K562 (cell line): ENCODE results near the gene CCDC3. TPM values are rescaled to one million over a fixed set of nuclear protein-coding genes. Genes with fewer than 3 reads are reported as not detected.

Experiments
- ATAC-seq: fragments of 200-7000 bp; cut with Tn5 transposase; 3 replicates; pipeline ENCODE4 v1.9.1; 2020; ENCODE audit warnings: moderate library complexity
- BruUV-seq: library from RNA; stranded (reverse); fragments of 400-500 nt; replicated peaks from 2 replicates; lab custom pipeline; 2021; lab: Mats Ljungman, UMichigan
- CTCF ChIA-PET: fragments of 300-600 bp; formaldehyde crosslinking; extraction: SDS; loops from one replicate; lab custom pipeline; 2021; ENCODE audit warnings: low intra/inter-chr PET ratio; lab: Yijun Ruan, JAX
- POLR2A ChIA-PET: fragments of 300-600, 350-650 bp; sonication (Branson Sonifier 250); formaldehyde crosslinking; extraction: SDS; loops from one replicate; lab custom pipeline; 2021; ENCODE audit warnings: antibody characterized with exemption, inconsistent platforms; lab: Yijun Ruan, JAX
- DNase-seq, 4 experiments: peaks; one replicate each; pipeline versions ENCODE4 v3.0.0 to v3.0.0-alpha.2; 2011 to 2018; ENCODE audit warnings: low spot score in 3 of 4, mixed read lengths in 3 of 4; ENCODE audit errors: extremely low read depth in 1 of 4
- FAIRE-seq: peaks from 2 replicates; lab custom pipeline; 2011; peaks lifted over from hg19 to GRCh38; lab: Jason Lieb, UNC
- H2AFZ ChIP-seq: 2 replicates; pipeline ENCODE4 v1.6.0; 2011; ENCODE audit warnings: low read depth, low read length, control low read depth, inconsistent platforms
- H3K27ac ChIP-seq: fragments of 200-600 bp; 3 replicates; pipeline ENCODE4 v1.8.0; 2011; ENCODE audit warnings: low read depth, mild to moderate bottlenecking, control low read depth, inconsistent platforms, low read length, moderate library complexity, mixed read lengths; ENCODE audit errors: extremely low read depth
- H3K27me3 ChIP-seq, 2 experiments: fragments of 300-600 bp in 1 of 2; 2 replicates in 1 of 2; 3 replicates in 1 of 2; pipeline versions ENCODE4 v1.6.0 to v1.8.0; 2011; ENCODE audit warnings: inconsistent platforms in 2 of 2, low read length in 2 of 2, mild to moderate bottlenecking in 1 of 2, mixed read lengths in 1 of 2, moderate library complexity in 1 of 2; ENCODE audit not compliant: control insufficient read depth in 2 of 2, insufficient read depth in 2 of 2
- H3K36me3 ChIP-seq: fragments of 300-600 bp; 3 replicates; pipeline ENCODE4 v1.8.0; 2011; ENCODE audit warnings: mild to moderate bottlenecking, low read length, inconsistent platforms; ENCODE audit not compliant: control insufficient read depth, insufficient read depth
- H3K4me1 ChIP-seq, 2 experiments: fragments of 200-600 bp in 1 of 2; replicated peaks in 1 of 2; 2 replicates in 1 of 2; 3 replicates in 1 of 2; pipeline versions ENCODE4 v1.5.1 to v1.8.0; 2011; ENCODE audit warnings: inconsistent platforms in 2 of 2, low read length in 2 of 2, mild to moderate bottlenecking in 1 of 2, mixed read lengths in 1 of 2, moderate library complexity in 1 of 2; ENCODE audit not compliant: control insufficient read depth in 2 of 2, insufficient read depth in 2 of 2
- H3K4me2 ChIP-seq: 2 replicates; pipeline ENCODE4 v1.6.1; 2011; ENCODE audit warnings: low read length, control low read depth, inconsistent platforms, mixed read lengths; ENCODE audit not compliant: insufficient read depth
- H3K4me3 ChIP-seq: fragments of 200-600 bp; sonication (generic), shearing (Covaris generic); 2 replicates; pipeline ENCODE4 v1.5.1; 2016; ENCODE audit warnings: control low read depth, inconsistent platforms
- H3K79me2 ChIP-seq: fragments of 200-600 bp; 3 replicates; pipeline ENCODE4 v1.8.0; 2011; ENCODE audit warnings: low read length, inconsistent platforms; ENCODE audit not compliant: control insufficient read depth, insufficient read depth
- H3K9ac ChIP-seq, 2 experiments: 2 replicates each; pipeline versions ENCODE4 v1.6.0 to v1.6.1; 2011; ENCODE audit warnings: low read depth in 2 of 2, low read length in 2 of 2, control low read depth in 1 of 2, inconsistent platforms in 1 of 2, mild to moderate bottlenecking in 1 of 2, mixed read lengths in 1 of 2; ENCODE audit not compliant: insufficient read depth in 1 of 2
- H3K9me1 ChIP-seq: one replicate; pipeline ENCODE4 v1.6.0; 2011; ENCODE audit warnings: inconsistent platforms, mild to moderate bottlenecking, low read length, moderate library complexity; ENCODE audit not compliant: control insufficient read depth, insufficient read depth
- H3K9me3 ChIP-seq: replicated peaks from 2 replicates; pipeline ENCODE4 v1.5.1; 2011; ENCODE audit warnings: low read depth, low read length, inconsistent platforms; ENCODE audit not compliant: control insufficient read depth, insufficient read depth
- H4K20me1 ChIP-seq: replicated peaks from 2 replicates; pipeline ENCODE4 v1.6.1; 2011; ENCODE audit warnings: low read length, inconsistent platforms, mixed read lengths; ENCODE audit not compliant: control insufficient read depth, insufficient read depth
- CBFA2T2 ChIP-seq: fragments of 450-650 bp; conservative IDR thresholded peaks from 2 replicates; pipeline ENCODE4 v1.6.1; 2017; ENCODE audit warnings: mild to moderate bottlenecking
- CEBPB ChIP-seq: fragments of 450-650 bp; IDR thresholded peaks from 2 replicates; pipeline ENCODE4 v1.6.1; 2016; ENCODE audit warnings: missing genetic modification characterization, missing compliant biosample characterization
- CHD2 ChIP-seq: IDR thresholded peaks from 2 replicates; pipeline ENCODE4 v1.6.1; 2011; ENCODE audit warnings: low read depth, low read length
- HMGXB4 ChIP-seq: sonication (generic); formaldehyde crosslinking; IDR thresholded peaks from 2 replicates; pipeline ENCODE4 v1.8.1; 2023; ENCODE audit warnings: mild to moderate bottlenecking, missing genetic modification reagents
- RAD51 ChIP-seq: fragments of 450-650 bp; IDR thresholded peaks from 2 replicates; pipeline ENCODE4 v1.7.1; 2016; ENCODE audit warnings: low read depth, mild to moderate bottlenecking, borderline replicate concordance
- SP2 ChIP-seq: IDR thresholded peaks from 2 replicates; pipeline ENCODE4 v1.6.1; 2011; ENCODE audit warnings: mild to moderate bottlenecking, low read depth, low read length, moderate library complexity; ENCODE audit not compliant: poor library complexity, severe bottlenecking; ENCODE audit errors: extremely low read depth
- TOE1 ChIP-seq, 2 experiments: fragments of 450-650 bp in 1 of 2; sonication (generic) in 1 of 2; formaldehyde crosslinking in 1 of 2; IDR thresholded peaks; 2 replicates each; pipeline versions ENCODE4 v1.7.1 to v1.8.0; 2016 to 2022; ENCODE audit warnings: borderline replicate concordance in 2 of 2, mild to moderate bottlenecking in 2 of 2, antibody characterized with exemption in 1 of 2, inconsistent platforms in 1 of 2, low read depth in 1 of 2, missing genetic modification reagents in 1 of 2, moderate library complexity in 1 of 2
- ZC3H8 ChIP-seq: fragments of 450-650 bp; IDR thresholded peaks from 2 replicates; pipeline ENCODE4 v1.6.1; 2017
- ZNF584 ChIP-seq: fragments of 200-800 bp; sonication (Bioruptor generic); IDR thresholded peaks from 2 replicates; pipeline ENCODE4 v1.6.1; 2016; ENCODE audit warnings: low read depth, mild to moderate bottlenecking, missing genetic modification characterization, missing compliant biosample characterization
- ZNF79 ChIP-seq: fragments of 250-450 bp; sonication (Bioruptor Pico); IDR thresholded peaks from 2 replicates; pipeline ENCODE4 v1.4.0; 2020; ENCODE audit warnings: low read depth, mild to moderate bottlenecking, moderate library complexity
- WGBS: fragments of 100-300 bp; shearing (Covaris generic); methylation state at CpG from one replicate; pipeline ENCODE4 v1.1.6; 2016; ENCODE audit warnings: low coverage, mixed read lengths; ENCODE audit not compliant: insufficient coverage; ENCODE audit errors: missing lambda C conversion rate; 5-methylcytosine and 5-hydroxymethylcytosine counted together
- in situ Hi-C: fragments of 300-500 bp; cut with MboI; formaldehyde crosslinking; loops from 4 replicates; pipeline ENCODE4 v1.15.0; 2018; ENCODE audit warnings: inconsistent platforms, mixed read lengths
- intact Hi-C: fragments of 100-400 bp; cut with micrococcal nuclease; formaldehyde crosslinking; loops from 2 replicates; pipeline ENCODE4 v1.14.2; 2022
- polyA plus RNA-seq, 8 experiments: library from polyadenylated mRNA; depleted of rRNA in 4 of 8; stranded (reverse) in 5 of 8; unstranded in 3 of 8; fragments of >200 nt; fragmentation: Nextera tagmentation in 2 of 8; fragmentation: Illumina TruSeq in 1 of 8; extraction: Ambion mirVana in 2 of 8; extraction: Trizol in 1 of 8; gene quantifications; 2 replicates each; pipeline versions ENCODE4 v1.2.1 to v1.2.3, GENCODE V29; 2011 to 2014; ENCODE audit warnings: inconsistent platforms in 1 of 8, missing spikeins in 1 of 8
- total RNA-seq, 7 experiments: library from RNA; depleted of rRNA in 6 of 7; stranded (reverse); fragments of >200 nt in 6 of 7; fragmentation: Illumina TruSeq in 2 of 7; extraction: Trizol in 2 of 7; gene quantifications; 2 replicates each; pipeline versions ENCODE4 v1.2.1 to v1.2.3, GENCODE V29; 2011 to 2021; ENCODE audit warnings: low replicate concordance in 1 of 7
- TF ChIP-seq, protein P1 (sequence below), 2 experiments: IDR thresholded peaks in 1 of 2; conservative IDR thresholded peaks in 1 of 2; 2 replicates each; pipeline ENCODE4 v1.6.1; 2016; ENCODE audit warnings: low read depth in 2 of 2, mild to moderate bottlenecking in 1 of 2, missing compliant biosample characterization in 1 of 2, missing genetic modification characterization in 1 of 2, moderate library complexity in 1 of 2

CCDC3 gene
- total and polyA plus RNA-seq, 9 of the 15 experiments (the other 6 are each of a cell fraction or from before 2014, with no cell fraction given): not detected

- intact Hi-C loops (no loop called here), in situ Hi-C loops (no loop called here)
- no peaks in the 10 kb centered on the region for H3K4me1 ChIP-seq
- FAIRE-seq (no peak), DNase-seq (no peak), ATAC-seq (no peak)
- no peaks in the 10 kb centered on the region for H3K79me2 ChIP-seq
- no peak overlapping the region for H3K4me2 ChIP-seq
- ChIA-PET POLR2A (no interaction called here), CTCF (no interaction called here)
- no peak overlapping the region for H3K4me3 ChIP-seq
- TF ChIP-seq ZC3H8 (no peak), ZNF584 (CRISPR knock-in tag) (peak; percentile 99)
- 0% methylated on average over 2 of the region's 2 CpGs for WGBS
- H3K9ac ChIP-seq: no peak overlapping the region
- H3K27ac ChIP-seq: no peak overlapping the region
- H3K27me3 ChIP-seq: peaks cover 1 to 2% of the 10 kb centered on the region in 2 experiments; a peak in 3 of 5 replicates
- no peaks in the 10 kb centered on the region; the same call in 1 of the 2 replicates for H3K9me3 ChIP-seq
- BruUV-seq: no TSS peak
- H3K9me1 ChIP-seq: no peaks in the 10 kb centered on the region
- no peaks in the 10 kb centered on the region for H3K36me3 ChIP-seq
- H2AFZ ChIP-seq: no peak overlapping the region
- H4K20me1 ChIP-seq: no peaks in the 10 kb centered on the region
Observed at GRCh38 chr10:13023754-13024153, 22.2 kb upstream of the CCDC3 start.

GRCh38 chr10:13019280-13019679 lies 17.8 kb upstream of the CCDC3 start:
- H3K36me3 ChIP-seq: no peaks in the 10 kb centered on the region
- no peak overlapping the region for H3K27ac ChIP-seq
- intact Hi-C loops: no loop called here
- in situ Hi-C loops: no loop called here
- no peaks in the 10 kb centered on the region for H3K9me1 ChIP-seq
- no peaks in the 10 kb centered on the region for H3K79me2 ChIP-seq
- no TSS peak for BruUV-seq
- H4K20me1 ChIP-seq: no peaks in the 10 kb centered on the region
- peak overlapping the region; percentile 36; the same call in 1 of the 2 replicates for H2AFZ ChIP-seq
- ATAC-seq (no peak), DNase-seq (no peak), FAIRE-seq (no peak)
- peaks cover 0 to 4% of the 10 kb centered on the region in 2 experiments; a peak in 3 of 5 replicates for H3K27me3 ChIP-seq
- POLR2A ChIA-PET: no interaction called here
- CTCF ChIA-PET: no interaction called here
- 0% methylated on average over 8 of the region's 8 CpGs for WGBS
- no peak overlapping the region for H3K4me3 ChIP-seq
- H3K4me2 ChIP-seq: no peak overlapping the region
- no peak overlapping the region for H3K9ac ChIP-seq
- H3K4me1 ChIP-seq: no peaks in the 10 kb centered on the region
- no peaks in the 10 kb centered on the region; the same call in 1 of the 2 replicates for H3K9me3 ChIP-seq
- TF ChIP-seq TOE1 (IDR thresholded peaks at IDR 0.05; ENCODE audit: borderline replicate concordance) (peak; percentile 79), TOE1 (CRISPR knock-in tag; IDR thresholded peaks at IDR 0.05; ENCODE audit: borderline replicate concordance, low read depth) (no peak), CBFA2T2 (peak; percentile 41), HMGXB4 (CRISPR knock-in tag) (no peak), RAD51 (peak; percentile 83), CEBPB (tag) (no peak), SP2 (no peak), CHD2 (no peak), ZNF79 (CRISPR knock-in tag) (no peak)
- TF ChIP-seq, protein P1, sequence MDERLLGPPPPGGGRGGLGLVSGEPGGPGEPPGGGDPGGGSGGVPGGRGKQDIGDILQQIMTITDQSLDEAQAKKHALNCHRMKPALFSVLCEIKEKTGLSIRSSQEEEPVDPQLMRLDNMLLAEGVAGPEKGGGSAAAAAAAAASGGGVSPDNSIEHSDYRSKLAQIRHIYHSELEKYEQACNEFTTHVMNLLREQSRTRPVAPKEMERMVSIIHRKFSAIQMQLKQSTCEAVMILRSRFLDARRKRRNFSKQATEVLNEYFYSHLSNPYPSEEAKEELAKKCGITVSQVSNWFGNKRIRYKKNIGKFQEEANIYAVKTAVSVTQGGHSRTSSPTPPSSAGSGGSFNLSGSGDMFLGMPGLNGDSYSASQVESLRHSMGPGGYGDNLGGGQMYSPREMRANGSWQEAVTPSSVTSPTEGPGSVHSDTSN (CRISPR knock-in tag; IDR thresholded peaks at IDR 0.05; ENCODE audit: low read depth): no peak
- TF ChIP-seq, protein P1 (tag; conservative IDR thresholded peaks at IDR 0.05; ENCODE audit: low read depth): no peak
